Gastroesophageal sphincter (tissue), 2 donors: ENCODE data around the gene NUDT14.

Experiments
- POLR2A ChIP-seq, 2 donors: fragments of 450-650 bp; IDR thresholded peaks; one replicate each; pipeline ENCODE4 v1.6.1; 2017; ENCODE audit warnings: antibody characterized with exemption in 2 of 2, mild to moderate bottlenecking in 2 of 2, moderate library complexity in 1 of 2
- POLR2AphosphoS5 ChIP-seq: sonication (generic); formaldehyde crosslinking; IDR thresholded peaks from one replicate; pipeline ENCODE4 v1.6.1; 2017; ENCODE audit warnings: antibody characterized with exemption

DNA sequence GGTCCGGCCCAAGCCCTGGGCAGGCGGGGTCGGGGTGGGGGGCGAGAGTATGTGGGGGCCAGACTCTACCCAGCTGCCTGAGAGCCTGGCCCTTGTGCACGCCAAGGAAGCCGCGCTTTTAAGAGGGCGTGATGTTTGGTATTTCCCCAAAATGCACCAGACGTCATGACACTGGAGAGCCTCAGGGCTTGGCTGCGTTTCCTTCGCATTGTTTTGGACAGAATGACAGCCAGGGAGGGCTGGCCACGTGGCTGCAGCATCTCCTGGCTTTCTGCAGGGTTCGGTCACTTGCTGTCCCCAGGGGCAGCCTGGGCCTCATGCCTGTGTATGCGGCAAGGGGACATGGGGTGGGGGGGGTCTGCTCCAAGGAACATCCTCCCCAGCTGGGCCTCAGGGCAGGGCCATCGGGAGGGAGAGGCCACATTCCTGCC lies 16.1 kb upstream of the NUDT14 start:
- TF ChIP-seq POLR2A (IDR thresholded peaks at IDR 0.05): no peak
- TF ChIP-seq POLR2AphosphoS5: no peak
